Esophagus (tissue), 2 donors: ENCODE measurements around the gene MDGA2. TPM values are rescaled to one million over a fixed set of nuclear protein-coding genes. Genes with fewer than 3 reads are reported as not detected.
"Not testable (repeated sequence)": the region's sequence is repeated elsewhere in the genome, so short reads cannot be mapped to it uniquely, and the experiment has no call there.

Source experiments
- H3K27ac ChIP-seq, 2 donors: one replicate each; pipeline ENCODE4 v1.5.1; 2013; ENCODE audit warnings: low read depth in 2 of 2, mild to moderate bottlenecking in 2 of 2, inconsistent platforms in 1 of 2, low read length in 1 of 2, moderate library complexity in 1 of 2
- H3K27me3 ChIP-seq, 2 donors: one replicate each; pipeline ENCODE4 v1.6.1; 2013; ENCODE audit warnings: low read length in 2 of 2, control low read depth in 1 of 2, mild to moderate bottlenecking in 1 of 2; ENCODE audit not compliant: insufficient read depth in 2 of 2, control insufficient read depth in 1 of 2
- H3K36me3 ChIP-seq, 2 donors: one replicate each; pipeline ENCODE4 v1.6.1; 2013; ENCODE audit warnings: low read length in 1 of 2; ENCODE audit not compliant: control insufficient read depth in 2 of 2, insufficient read depth in 2 of 2
- H3K4me1 ChIP-seq, 2 donors: one replicate each; pipeline ENCODE4 v1.6.1; 2013; ENCODE audit warnings: low read length in 1 of 2; ENCODE audit not compliant: control insufficient read depth in 2 of 2, insufficient read depth in 2 of 2
- H3K4me3 ChIP-seq, 2 donors: one replicate each; pipeline ENCODE4 v1.5.1; 2013; ENCODE audit warnings: low read length in 2 of 2, mild to moderate bottlenecking in 2 of 2, low read depth in 1 of 2, moderate library complexity in 1 of 2
- H3K9me3 ChIP-seq, 2 donors: one replicate each; pipeline ENCODE4 v1.6.1; 2013; ENCODE audit warnings: mild to moderate bottlenecking in 2 of 2, low read depth in 1 of 2, low read length in 1 of 2, moderate library complexity in 1 of 2; ENCODE audit not compliant: control insufficient read depth in 2 of 2, insufficient read depth in 1 of 2
- WGBS, 2 donors: extraction: QIAGEN DNeasy Blood & Tissue Kit; methylation state at CpG; one replicate each; pipeline ENCODE4 v1.1.7; 2013; 5-methylcytosine and 5-hydroxymethylcytosine counted together
- polyA plus RNA-seq, 2 donors: library from polyadenylated mRNA; stranded (reverse); fragments of 200-250 nt; gene quantifications; one replicate each; pipeline ENCODE4 v1.2.3, GENCODE V29; 2013
- donor health status: healthy with polysubstance abuse.
- donor health status: Bipolar disorder and iron deficiency.

MDGA2 gene
- polyA plus RNA-seq, 2 donors = not detected

DNA sequence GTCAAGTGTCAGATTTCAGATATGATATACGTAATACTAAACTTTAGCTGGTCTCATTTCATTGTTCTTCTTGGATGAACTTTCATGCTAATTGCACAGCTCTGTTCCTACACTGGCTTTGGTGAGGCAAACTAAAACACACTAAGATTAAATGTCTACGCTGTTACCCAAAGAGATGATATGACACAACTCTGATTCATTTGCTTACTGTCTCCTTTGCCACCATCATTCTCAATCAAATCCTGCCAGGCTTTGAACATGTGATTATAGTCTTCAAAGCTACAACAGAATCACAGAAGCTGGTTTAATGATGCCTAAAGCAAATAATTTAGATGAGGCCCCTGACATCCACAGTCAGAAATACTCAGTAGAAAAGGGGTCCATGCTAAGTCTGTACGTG is 37.7 kb downstream of the MDGA2 start:
- Histone ChIP-seq H3K36me3 (no peaks in the 10 kb centered on the region), H3K9me3 (no peaks in the 10 kb centered on the region), H3K4me1 (no peaks in the 10 kb centered on the region), H3K4me3 (no peak overlapping the region), H3K27me3 (no peaks in the 10 kb centered on the region), H3K27ac (no peak overlapping the region)
- 70 to 72% methylated on average over 3 of the region's 3 CpGs for WGBS, 2 donors

DNA sequence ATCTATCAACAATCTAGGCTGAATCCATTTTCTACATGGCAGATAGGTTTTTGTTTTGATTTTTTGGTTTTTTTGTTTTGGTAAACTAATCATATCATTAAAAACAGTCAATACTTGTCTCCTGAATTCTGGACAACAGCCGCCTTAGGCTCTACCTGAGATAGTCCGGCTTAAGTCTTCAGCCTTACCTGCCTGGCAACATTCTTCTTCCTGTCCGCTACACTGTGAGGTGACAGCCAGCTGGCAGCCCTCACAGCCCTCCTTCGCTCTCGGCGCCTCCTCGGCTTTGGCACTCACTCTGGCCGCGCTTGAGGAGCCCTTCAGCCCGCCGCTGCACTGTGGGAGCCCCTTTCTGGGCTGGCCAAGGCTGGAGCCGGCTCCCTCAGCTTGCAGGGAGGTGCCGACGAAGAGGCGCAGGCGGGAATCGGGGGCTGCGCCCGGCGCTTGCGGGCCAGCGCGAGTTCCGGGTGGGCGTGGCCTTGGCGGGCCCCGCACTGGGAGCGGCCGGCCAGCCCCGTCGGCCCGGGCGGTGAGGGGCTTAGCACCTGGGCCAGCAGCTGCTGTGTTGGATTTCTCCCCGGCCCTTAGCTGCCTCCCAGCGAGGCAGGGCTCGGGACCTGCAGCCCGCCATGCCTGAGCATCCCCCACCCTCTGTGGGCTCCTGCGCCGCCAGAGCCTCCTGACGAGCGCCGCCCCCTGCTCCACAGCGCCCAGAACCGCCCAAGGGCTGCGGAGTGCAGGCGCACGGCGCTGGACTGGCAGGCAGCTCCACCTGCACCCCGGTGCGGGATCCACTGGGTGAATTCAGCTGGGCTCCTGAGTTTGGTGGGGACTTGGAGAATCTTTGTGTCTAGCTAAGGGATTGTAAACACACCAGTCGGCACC is 49.0 kb downstream of the MDGA2 start:
- H3K4me1 ChIP-seq = no peaks in the 10 kb centered on the region
- H3K4me3 ChIP-seq = no peak overlapping the region
- 90 to 93% methylated on average over 49 to 51 of the region's 51 CpGs for WGBS, 2 donors
- no peaks in the 10 kb centered on the region for H3K36me3 ChIP-seq
- H3K9me3 ChIP-seq = peaks cover 0 to 4% of the 10 kb centered on the region in 2 donors
- no peak overlapping the region for H3K27ac ChIP-seq
- H3K27me3 ChIP-seq = no peaks in the 10 kb centered on the region

DNA sequence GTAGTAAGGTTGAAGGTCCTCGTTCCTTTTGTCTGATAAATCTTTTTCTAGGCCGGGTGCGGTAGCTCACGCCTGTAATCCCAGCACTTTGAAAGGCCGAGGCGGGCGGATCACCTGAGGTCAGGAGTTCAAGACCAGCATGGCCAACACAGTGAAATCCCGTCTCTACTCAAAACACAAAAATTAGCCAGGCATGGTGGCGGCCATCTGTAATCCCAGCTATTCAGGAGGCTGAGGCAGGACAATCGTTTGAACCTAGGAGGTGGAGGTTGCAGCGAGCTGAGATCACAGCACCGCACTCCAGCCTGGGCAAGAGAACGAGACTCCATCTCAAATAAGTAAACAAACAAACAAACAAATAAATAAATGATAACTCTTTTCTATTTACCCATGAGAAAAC is 51.3 kb downstream of the MDGA2 start:
- 84 to 88% methylated on average over 13 of the region's 13 CpGs for WGBS, 2 donors
- not testable (repeated sequence) for H3K4me1 ChIP-seq, H3K27ac ChIP-seq, H3K36me3 ChIP-seq, H3K4me3 ChIP-seq, H3K27me3 ChIP-seq, H3K9me3 ChIP-seq

DNA sequence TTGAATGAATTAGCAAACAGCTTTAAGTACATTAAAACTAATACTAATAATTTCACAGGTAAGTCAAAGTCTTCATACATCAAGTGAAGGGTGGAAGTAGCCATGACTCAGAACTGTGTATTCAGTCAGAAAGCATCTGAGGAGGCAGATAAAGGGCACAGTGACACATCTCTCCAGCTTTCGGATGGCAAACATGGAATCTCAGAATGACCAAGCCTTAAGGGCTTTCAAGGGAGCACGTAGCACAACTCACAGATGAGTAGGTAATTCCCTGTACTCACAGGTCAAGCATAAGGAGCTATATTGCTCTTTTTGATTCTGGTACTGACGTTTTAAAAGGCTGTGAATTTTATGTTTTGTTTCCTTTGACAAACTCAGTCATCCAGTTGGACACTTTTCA is 56.0 kb downstream of the MDGA2 start:
- Histone ChIP-seq H3K27me3 (no peaks in the 10 kb centered on the region), H3K9me3 (peaks cover 0 to 2% of the 10 kb centered on the region in 2 donors), H3K27ac (no peak overlapping the region), H3K36me3 (no peaks in the 10 kb centered on the region), H3K4me1 (no peaks in the 10 kb centered on the region), H3K4me3 (no peak overlapping the region)
- WGBS, 2 donors = 54 to 64% methylated on average over 3 of the region's 3 CpGs

DNA sequence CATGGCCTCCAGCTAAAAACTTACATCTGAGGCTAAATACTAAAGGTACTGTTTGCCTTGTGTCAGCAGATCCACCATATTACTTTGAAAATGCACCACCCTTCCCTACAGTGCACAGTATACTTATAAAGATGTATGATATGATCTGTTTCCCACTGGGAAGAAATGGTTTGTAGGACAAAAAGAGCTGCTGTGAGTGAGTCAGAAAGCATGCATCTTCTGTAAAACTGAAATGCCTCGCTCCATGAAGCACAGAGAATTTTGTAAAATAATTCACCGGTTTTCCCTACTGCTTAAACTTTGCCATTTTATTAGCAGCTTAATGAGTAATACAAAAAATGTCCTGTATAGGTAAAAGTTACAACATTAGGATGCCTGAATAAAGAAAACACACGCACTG is 68.8 kb downstream of the MDGA2 start:
- Histone ChIP-seq H3K27ac (no peak overlapping the region), H3K9me3 (no peaks in the 10 kb centered on the region), H3K4me3 (no peak overlapping the region), H3K36me3 (no peaks in the 10 kb centered on the region), H3K4me1 (no peaks in the 10 kb centered on the region), H3K27me3 (no peaks in the 10 kb centered on the region)
- 85 to 89% methylated on average over 3 of the region's 3 CpGs for WGBS, 2 donors

DNA sequence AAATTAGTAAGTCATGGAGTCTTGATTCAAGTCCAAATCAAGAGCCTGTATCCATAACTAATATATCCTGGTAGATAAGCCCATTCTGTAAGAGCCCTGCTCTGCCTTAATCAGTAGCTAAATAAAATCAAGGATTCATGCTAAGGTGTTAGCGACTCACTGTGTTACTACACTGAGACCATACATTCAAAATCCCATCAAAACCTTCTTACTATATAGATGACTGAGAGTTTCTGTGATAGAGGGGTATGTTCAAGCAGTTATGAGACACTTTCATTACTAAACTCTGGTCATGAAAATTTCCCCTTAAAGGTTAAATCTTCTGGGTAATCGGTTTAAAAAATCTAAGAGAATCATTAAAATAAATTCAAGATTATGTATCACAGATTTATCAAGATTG is 78.5 kb downstream of the MDGA2 start:
- Histone ChIP-seq H3K27me3 (no peaks in the 10 kb centered on the region), H3K27ac (no peak overlapping the region), H3K9me3 (no peaks in the 10 kb centered on the region), H3K4me1 (no peaks in the 10 kb centered on the region), H3K4me3 (no peak overlapping the region), H3K36me3 (no peaks in the 10 kb centered on the region)
- WGBS, 2 donors = 81 to 85% methylated on average over 2 of the region's 2 CpGs

DNA sequence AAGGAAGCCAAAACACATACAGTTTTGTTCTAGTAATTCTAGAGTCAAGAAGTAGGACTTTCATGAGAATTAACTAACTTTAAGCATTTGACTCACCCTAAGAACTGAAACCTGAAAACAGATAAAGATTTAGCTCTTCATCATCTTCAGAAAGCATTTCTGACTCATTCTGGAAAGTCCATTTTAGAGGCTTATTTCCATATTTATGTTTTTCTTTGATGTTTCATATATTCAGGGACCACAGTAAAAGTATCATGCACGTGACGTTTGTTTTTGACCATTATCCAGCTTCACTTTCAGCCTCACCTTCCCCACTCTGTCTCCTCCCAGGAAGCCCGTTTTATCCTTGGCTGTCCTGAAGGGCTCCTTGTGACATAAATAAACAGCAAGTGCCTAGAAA is 79.2 kb downstream of the MDGA2 start:
- H3K36me3 ChIP-seq = no peaks in the 10 kb centered on the region
- no peak overlapping the region for H3K4me3 ChIP-seq
- no peaks in the 10 kb centered on the region for H3K9me3 ChIP-seq
- no peaks in the 10 kb centered on the region for H3K4me1 ChIP-seq
- WGBS, 2 donors = 59 to 67% methylated on average over 3 of the region's 3 CpGs
- H3K27me3 ChIP-seq = no peaks in the 10 kb centered on the region
- no peak overlapping the region for H3K27ac ChIP-seq

DNA sequence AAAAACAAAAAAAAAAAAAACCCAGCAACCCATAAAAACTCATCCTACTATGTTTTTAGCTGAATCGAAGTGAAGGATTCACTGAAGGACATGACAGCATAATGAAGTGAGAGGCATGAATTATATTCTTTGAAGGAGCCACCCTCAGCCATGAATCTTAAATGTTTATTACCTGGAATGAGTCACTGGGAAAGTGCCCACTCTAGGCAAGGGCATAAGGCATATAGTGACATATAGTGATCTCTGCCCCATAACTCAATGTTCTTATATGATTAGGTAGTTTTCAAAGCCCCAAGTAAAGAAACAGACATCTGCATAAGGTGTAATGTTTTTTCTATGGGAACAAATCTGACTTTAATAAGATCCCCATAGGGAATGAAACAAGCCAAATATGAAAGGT is 79.9 kb downstream of the MDGA2 start:
- no peaks in the 10 kb centered on the region for H3K4me1 ChIP-seq
- no peaks in the 10 kb centered on the region for H3K36me3 ChIP-seq
- H3K27ac ChIP-seq = no peak overlapping the region
- 71 to 79% methylated on average over 1 of the region's 1 CpG for WGBS, 2 donors
- no peaks in the 10 kb centered on the region for H3K27me3 ChIP-seq
- no peak overlapping the region for H3K4me3 ChIP-seq
- no peaks in the 10 kb centered on the region for H3K9me3 ChIP-seq

DNA sequence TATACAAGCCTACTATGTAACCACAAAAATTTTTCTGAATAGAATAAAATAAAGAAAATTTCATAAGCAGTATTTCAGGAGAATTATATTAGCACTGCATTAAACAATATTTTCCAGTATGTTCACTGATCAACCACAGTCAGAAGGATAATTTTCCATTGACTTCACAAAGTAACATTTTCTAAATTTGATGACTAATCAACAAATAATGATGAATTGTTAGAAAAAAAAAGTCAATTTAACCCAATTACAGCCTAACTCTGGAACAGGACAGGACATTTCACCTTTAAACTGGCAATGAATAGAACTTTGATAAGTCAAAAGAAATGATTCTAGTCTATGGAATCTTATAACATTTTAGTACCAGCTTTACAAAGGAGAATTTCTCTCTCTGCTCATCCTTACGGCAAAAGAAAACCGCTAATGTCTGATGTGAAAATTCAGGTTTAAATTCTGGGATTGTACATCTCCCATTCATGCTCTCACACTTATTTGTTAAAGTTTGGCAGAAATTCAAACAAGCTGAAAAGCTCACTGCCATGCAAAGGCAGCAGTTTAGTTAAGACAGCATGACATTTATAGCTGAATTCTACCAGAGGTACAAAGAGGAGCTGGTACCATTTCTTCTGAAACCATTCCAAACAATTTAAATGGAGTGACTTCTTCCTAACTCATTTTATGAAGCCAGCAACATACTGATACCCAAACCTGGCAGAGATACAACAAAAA is 84.5 kb downstream of the MDGA2 start:
- no peaks in the 10 kb centered on the region for H3K4me1 ChIP-seq
- H3K27me3 ChIP-seq = no peaks in the 10 kb centered on the region
- WGBS, 2 donors = 33 to 44% methylated on average over 2 of the region's 2 CpGs
- H3K36me3 ChIP-seq = no peaks in the 10 kb centered on the region
- H3K4me3 ChIP-seq = no peak overlapping the region
- H3K27ac ChIP-seq = no peak overlapping the region
- H3K9me3 ChIP-seq = no peaks in the 10 kb centered on the region
